DND-41 (cell line): ENCODE results near the gene PLIN3.

Source experiments
- EZH2 ChIP-seq: IDR thresholded peaks from 3 replicates; pipeline ENCODE4 v1.6.1; 2012; ENCODE audit warnings: borderline replicate concordance, low read depth, mild to moderate bottlenecking, moderate library complexity, low read length, inconsistent platforms; ENCODE audit not compliant: severe bottlenecking
- TF ChIP-seq, protein P1 (sequence below): IDR thresholded peaks from 2 replicates; pipeline ENCODE4 v1.5.1; 2012; ENCODE audit warnings: borderline replicate concordance, low read length, moderate library complexity, mild to moderate bottlenecking; ENCODE audit not compliant: poor library complexity, severe bottlenecking; ENCODE audit errors: extremely low read depth

- TF ChIP-seq, protein P1, sequence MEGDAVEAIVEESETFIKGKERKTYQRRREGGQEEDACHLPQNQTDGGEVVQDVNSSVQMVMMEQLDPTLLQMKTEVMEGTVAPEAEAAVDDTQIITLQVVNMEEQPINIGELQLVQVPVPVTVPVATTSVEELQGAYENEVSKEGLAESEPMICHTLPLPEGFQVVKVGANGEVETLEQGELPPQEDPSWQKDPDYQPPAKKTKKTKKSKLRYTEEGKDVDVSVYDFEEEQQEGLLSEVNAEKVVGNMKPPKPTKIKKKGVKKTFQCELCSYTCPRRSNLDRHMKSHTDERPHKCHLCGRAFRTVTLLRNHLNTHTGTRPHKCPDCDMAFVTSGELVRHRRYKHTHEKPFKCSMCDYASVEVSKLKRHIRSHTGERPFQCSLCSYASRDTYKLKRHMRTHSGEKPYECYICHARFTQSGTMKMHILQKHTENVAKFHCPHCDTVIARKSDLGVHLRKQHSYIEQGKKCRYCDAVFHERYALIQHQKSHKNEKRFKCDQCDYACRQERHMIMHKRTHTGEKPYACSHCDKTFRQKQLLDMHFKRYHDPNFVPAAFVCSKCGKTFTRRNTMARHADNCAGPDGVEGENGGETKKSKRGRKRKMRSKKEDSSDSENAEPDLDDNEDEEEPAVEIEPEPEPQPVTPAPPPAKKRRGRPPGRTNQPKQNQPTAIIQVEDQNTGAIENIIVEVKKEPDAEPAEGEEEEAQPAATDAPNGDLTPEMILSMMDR: no peak
- TF ChIP-seq EZH2: no peak
These were observed 61.1 kb downstream of the PLIN3 start for GRCh38 chr19:4806384-4806783.
